ENCODE measurements around the gene CNTN5.

- TF ChIP-seq POLR2AphosphoS5 (IDR thresholded peaks at IDR 0.05; ENCODE audit: borderline replicate concordance, low read depth, low read length): no peak
- TF ChIP-seq EZH2 (IDR thresholded peaks at IDR 0.05): no peak
- TF ChIP-seq FOXP2 (optimal IDR thresholded peaks at IDR 0.05; ENCODE audit: control extremely low read depth, extremely low read length, insufficient read depth): no peak
Measured at GRCh38 chr11:99311870-99312269, 291.1 kb downstream of the CNTN5 start.
